Muscle of back (tissue), 11 donors: Measurements from ENCODE around the gene TMC6. TPM values are rescaled to one million over a fixed set of nuclear protein-coding genes. Genes with fewer than 3 reads are reported as not detected.
"Not testable (repeated sequence)": the region's sequence is repeated elsewhere in the genome, so short reads cannot be mapped to it uniquely, and the experiment has no call there.

Experiments
- DNase-seq, 3 donors: peaks; one replicate each; pipeline versions ENCODE4 v3.0.0 to v3.0.0-alpha.2; 2013
- polyA plus RNA-seq, 10 donors: library from polyadenylated mRNA; unstranded; fragments of 120-200 nt; gene quantifications; one replicate each; pipeline ENCODE4 v1.2.1, GENCODE V29; 2013; ENCODE audit not compliant: insufficient read length in 10 of 10

TMC6 gene
- polyA plus RNA-seq, 10 donors: 18.6 to 33.0 (median 22.6) TPM

DNA sequence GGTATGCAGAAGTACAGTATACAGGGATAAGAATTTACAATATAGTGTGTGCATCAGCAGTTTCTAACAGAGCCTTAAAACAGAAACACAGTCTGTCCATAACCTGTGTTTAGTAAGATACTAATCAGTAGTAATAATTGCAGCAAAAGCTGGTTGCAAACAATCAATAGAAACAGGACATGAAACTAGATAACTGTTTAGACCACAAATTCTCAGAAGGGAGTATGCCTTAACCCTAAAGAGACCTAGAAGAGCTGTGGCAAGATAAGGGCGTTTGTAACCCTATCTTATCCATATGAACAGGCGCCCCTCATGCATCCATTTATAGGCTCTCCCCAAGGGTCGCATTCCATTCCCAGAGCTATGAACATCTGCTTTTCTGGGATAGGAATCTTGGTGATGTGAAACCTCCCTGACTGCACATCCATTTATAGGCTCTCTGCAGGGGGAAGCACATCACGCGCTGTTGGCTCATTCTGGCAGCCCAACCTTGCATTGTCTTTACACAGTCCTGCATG, 46.1 kb downstream of the TMC6 start:
- peak in 2 of 3 donors; percentile 19 to 55 for DNase-seq

DNA sequence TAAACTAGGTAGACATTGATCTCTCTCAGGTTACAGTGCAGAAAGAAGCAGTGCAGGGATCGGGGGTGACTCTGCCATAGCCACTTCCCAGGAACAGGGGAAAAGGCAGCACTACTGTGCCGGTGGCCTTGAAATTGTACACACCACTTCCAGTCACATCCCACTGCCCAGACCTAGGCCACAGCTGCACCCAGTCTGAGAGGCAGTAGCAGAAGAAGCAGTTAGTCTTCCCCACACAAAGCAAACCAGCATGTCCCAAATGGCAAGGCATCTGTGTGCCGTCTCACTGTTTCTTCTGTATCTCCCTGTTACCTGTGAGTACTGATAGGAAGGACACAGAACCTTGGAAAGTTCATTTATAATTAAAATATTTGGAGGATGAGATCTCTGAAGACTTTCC, 47.0 kb downstream of the TMC6 start:
- no peak for DNase-seq

DNA sequence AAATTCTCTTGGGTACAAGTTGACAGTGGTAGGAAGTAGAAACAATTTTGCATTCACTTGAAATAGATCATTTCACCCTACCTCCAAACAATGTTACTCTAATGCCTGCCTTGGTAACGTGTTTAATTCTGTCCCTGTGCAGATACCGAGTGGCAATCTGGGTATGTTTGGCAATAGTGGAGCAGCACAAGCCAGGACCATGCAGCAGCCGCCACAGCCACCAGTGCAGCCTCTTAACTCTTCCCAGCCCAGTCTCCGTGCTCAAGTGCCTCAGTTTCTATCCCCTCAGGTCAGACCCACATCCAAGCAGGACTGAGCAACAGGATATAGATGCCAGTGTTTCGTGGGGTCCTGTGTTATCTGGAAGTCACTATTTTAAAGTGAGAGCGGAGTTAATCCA, 49.3 kb downstream of the TMC6 start:
- DNase-seq: no peak

DNA sequence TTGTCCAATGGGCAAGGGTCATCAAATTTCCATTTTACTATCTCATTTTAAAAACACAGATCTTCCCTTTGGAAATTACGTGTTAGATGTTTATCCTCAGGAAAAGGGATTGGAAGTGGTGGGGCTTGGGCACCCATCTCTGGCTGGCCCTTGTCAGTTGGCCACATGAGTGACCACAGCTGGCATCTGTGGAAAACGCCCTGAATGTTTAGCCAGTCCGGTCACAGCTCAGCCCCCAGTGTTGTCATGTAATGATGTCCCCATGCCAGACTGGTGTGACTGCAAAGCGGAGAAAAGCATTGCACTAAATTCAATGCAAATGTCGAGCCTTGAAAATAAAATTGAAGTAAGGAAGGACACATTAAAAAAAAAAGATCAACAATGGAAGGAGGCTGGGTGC, 53.0 kb downstream of the TMC6 start:
- no peak for DNase-seq

DNA sequence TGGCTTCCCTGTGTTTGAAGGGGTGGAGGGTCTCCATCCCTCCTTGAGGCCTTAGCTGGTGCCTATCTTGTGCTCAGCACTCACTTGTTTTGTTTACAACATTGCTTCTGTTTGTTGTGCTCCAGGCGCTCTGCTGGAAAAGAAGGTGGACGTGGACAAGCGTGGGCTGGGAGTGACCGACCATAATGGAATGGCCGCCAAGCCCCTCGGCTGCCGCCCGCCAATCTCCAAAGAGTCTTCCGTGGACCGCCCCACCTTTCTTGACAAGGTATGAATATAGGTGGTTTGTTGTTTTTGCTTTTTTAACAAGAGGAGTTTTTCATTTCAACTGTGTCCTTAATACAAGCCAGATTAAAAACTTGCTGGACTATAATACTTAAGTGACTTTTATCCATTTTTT, 53.5 kb downstream of the TMC6 start:
- DNase-seq: no peak

DNA sequence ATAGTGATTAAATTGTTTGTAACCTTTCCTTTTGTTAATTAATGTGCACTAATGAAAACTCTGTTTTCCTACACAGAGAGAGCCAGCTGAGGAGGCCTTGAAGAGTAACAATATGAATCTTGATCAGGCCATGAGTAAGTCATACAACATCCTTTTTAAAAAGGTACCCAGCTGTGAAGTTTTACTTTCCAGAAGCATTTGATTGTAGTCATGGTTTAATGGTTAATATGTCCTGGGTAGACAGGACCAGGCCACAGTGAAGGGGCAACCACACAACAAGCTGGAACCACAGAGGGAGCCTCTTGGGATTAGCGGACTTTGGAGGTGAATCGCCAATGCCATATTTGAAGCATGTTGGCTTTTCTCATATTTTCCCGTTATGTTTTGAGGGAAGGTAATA, 55.6 kb downstream of the TMC6 start:
- no peak for DNase-seq

DNA sequence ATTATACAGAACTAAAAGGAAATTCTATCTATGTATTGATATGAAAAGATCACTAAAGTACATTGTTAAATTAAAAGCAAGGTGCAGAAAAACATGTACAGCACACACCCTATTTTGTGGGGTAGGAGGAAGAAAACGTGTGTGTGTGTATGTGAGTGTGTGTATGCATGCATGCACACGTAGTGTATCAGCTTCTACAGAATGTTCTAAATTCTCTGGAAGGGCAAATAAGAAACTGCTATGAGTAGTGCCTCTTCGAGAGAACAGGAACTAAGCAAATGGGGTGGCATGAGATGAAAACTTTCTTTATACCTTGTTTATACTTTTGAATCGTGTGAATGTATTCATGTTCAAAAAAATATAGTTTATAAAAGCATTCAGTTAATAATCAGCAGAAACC, 58.9 kb downstream of the TMC6 start:
- no peak for DNase-seq

DNA sequence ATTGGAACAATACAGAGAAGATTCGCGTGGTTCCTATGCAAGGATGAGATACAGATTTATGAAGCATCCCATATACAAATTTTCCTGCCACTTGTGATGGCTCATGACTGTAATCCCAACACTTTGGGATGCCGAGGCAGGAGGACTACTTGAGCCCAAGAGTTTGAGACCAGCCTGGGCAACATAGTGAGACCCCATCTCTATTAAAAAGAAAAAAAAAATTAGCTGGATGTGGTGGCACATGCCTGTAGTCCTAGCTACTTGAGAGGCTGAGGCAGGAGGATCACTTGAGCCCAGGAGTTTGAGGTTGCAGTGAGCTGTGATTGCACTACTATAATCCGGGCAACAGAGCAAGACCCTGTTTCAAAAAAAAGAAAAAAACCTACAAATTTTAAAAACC, 61.6 kb downstream of the TMC6 start:
- not testable (repeated sequence) for DNase-seq

DNA sequence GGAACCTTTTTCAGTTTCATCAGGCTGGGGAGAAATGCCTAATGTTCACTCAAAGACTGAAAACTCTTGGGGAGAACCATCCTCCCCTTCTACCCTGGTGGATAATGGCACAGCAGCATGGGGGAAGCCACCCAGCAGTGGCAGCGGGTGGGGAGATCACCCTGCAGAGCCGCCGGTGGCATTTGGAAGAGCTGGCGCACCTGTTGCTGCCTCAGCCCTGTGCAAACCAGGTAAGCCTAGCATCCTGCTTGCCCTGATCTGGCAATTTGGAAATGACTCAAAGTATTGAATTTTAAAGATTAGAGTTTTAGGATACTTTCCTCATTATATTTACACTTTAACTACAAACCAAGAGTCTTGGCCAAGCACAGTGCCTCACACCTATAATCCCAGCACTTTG, 63.8 kb downstream of the TMC6 start:
- no peak for DNase-seq

DNA sequence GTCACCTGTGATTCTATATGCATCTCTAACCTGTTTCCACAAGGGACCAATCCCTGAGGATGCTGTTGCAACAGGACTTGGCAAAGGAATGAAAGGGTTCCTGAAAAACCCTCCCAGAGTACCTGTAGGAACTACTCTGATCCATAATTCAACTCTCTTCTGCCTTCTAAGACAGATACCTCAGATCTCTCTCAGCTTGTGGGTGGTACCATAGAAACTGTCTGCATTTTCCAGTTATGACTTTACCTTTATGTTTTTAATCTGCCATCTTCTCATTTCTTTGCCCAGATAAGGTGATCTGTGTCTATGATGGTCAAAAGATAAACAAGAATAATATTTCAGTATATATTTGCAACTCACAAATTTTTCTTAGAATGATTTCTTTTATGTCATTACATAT, 65.1 kb downstream of the TMC6 start:
- DNase-seq: no peak

DNA sequence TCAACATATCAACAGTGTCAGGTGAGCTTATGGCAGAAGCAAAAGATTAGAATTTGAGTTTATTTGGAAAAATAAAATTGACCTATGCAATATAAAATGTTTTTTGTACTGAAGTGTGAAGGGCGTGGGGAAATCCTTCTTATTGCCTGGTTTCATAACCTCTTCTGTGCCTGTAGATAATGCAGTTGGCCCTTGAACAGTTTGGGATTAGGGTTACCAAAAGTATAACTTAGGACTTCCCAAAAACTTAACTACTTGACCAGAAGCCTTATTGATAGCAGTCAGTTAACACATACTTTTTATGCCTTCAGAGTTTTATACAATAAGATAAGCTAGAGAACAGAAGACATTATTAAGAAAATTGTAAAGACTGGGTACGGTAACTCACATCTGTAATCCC, 66.0 kb downstream of the TMC6 start:
- DNase-seq: no peak

Other genes starting within 250 kb of the TMC6 start
- gene TNRC6C, start 170.1 kb downstream of the TMC6 start, polyA plus RNA-seq: 10 to 100 TPM in 5 of 10 donors, 1 to 10 TPM in 5; 7.7 to 12.0 (median 10.1) TPM
- gene TMC8, start 2.0 kb upstream of the TMC6 start, polyA plus RNA-seq: 10 to 100 TPM in 1 of 10 donors, 1 to 10 TPM in 9; 1.9 to 14.0 (median 3.0) TPM
- 1 to 10 TPM in 6 of 10 donors, under 1 TPM in 4; 0.51 to 1.7 (median 1.1) TPM for gene C17orf99, start 17.6 kb upstream of the TMC6 start, polyA plus RNA-seq
- 10 to 100 TPM; 56.6 to 89.8 (median 81.4) TPM for gene SYNGR2, start 39.8 kb upstream of the TMC6 start, polyA plus RNA-seq
- 10 to 100 TPM; 12.7 to 40.5 (median 19.7) TPM for gene TK1, start 58.3 kb upstream of the TMC6 start, polyA plus RNA-seq
- gene AFMID, start 58.6 kb upstream of the TMC6 start, polyA plus RNA-seq: 10 to 100 TPM; 28.3 to 39.5 (median 32.1) TPM
- gene BIRC5, start 85.5 kb upstream of the TMC6 start, polyA plus RNA-seq: 10 to 100 TPM; 10.3 to 26.3 (median 15.8) TPM
- gene TMEM235, start 102.9 kb upstream of the TMC6 start, polyA plus RNA-seq: under 1 TPM in 2 of 10 donors, not detected in 8; 0.11 to 0.14 TPM
- gene SOCS3, start 231.3 kb upstream of the TMC6 start, polyA plus RNA-seq: 100 to 1,000 TPM in 1 of 10 donors, 10 to 100 TPM in 7, 1 to 10 TPM in 2; 4.2 to 161 (median 21.2) TPM
- gene PGS1, start 249.9 kb upstream of the TMC6 start, polyA plus RNA-seq: 10 to 100 TPM; 17.2 to 30.6 (median 23.7) TPM